GM19452 (cell line): ENCODE results near the gene CYS1.

Experiments used
- ATAC-seq: cut with Tn5 transposase; IDR thresholded peaks from one replicate; pipeline ENCODE4 v1.9.1; 2021; ENCODE audit not compliant: unreplicated experiment

The CYS1 gene

GRCh38 chr2:10048501-10049171 lies 31.6 kb downstream of the CYS1 start:
- ATAC-seq: no peak

GRCh38 chr2:10047616-10048500 lies 32.4 kb downstream of the CYS1 start:
- ATAC-seq: no peak

GRCh38 chr2:10046931-10047330 lies 33.3 kb downstream of the CYS1 start:
- ATAC-seq: no peak

- no peak for ATAC-seq
Measured at GRCh38 chr2:10045561-10046355, 34.5 kb downstream of the CYS1 start.

- peak; percentile 43 for ATAC-seq
Measured at GRCh38 chr2:10043906-10044601, 36.2 kb downstream of the CYS1 start.

- peak; percentile 71 for ATAC-seq
Measured at GRCh38 chr2:10043256-10043905, 36.8 kb downstream of the CYS1 start, which contains the start of gene KLF11. KLF11 (plus strand) TSS chr2:10043550; CDS start chr2:10043717, 167 bp downstream.

- ATAC-seq: no peak
Measured at GRCh38 chr2:10042301-10043161, 37.7 kb downstream of the CYS1 start.

- ATAC-seq: no peak
Measured at GRCh38 chr2:10041711-10042110, 38.5 kb downstream of the CYS1 start.

- no peak for ATAC-seq
Measured at GRCh38 chr2:10039658-10040410, 40.4 kb downstream of the CYS1 start.

- ATAC-seq: no peak
Measured at GRCh38 chr2:10038716-10039115, 41.5 kb downstream of the CYS1 start.

GRCh38 chr2:10038123-10038522 lies 42.1 kb downstream of the CYS1 start:
- ATAC-seq: no peak

GRCh38 chr2:10036095-10036884 lies 43.9 kb downstream of the CYS1 start:
- no peak for ATAC-seq

- no peak for ATAC-seq
Measured at GRCh38 chr2:10035633-10036032, 44.6 kb downstream of the CYS1 start.

- no peak for ATAC-seq
Measured at GRCh38 chr2:10035053-10035422, 45.2 kb downstream of the CYS1 start.

- no peak for ATAC-seq
Measured at GRCh38 chr2:10034333-10035052, 45.7 kb downstream of the CYS1 start.

- no peak for ATAC-seq
Measured at GRCh38 chr2:10033251-10034006, 46.8 kb downstream of the CYS1 start.

GRCh38 chr2:10032746-10033105 lies 47.5 kb downstream of the CYS1 start:
- no peak for ATAC-seq
